ENCODE results near the gene CFDP1. TPM values are rescaled to one million over a fixed set of nuclear protein-coding genes. Genes with fewer than 3 reads are reported as not detected.
A peak's percentile ranks its signal among the peaks of the same experiment; 100 is the strongest.

The CFDP1 gene
- total RNA-seq, 1 experiment from 2014 or later: 32.1 TPM

DNA sequence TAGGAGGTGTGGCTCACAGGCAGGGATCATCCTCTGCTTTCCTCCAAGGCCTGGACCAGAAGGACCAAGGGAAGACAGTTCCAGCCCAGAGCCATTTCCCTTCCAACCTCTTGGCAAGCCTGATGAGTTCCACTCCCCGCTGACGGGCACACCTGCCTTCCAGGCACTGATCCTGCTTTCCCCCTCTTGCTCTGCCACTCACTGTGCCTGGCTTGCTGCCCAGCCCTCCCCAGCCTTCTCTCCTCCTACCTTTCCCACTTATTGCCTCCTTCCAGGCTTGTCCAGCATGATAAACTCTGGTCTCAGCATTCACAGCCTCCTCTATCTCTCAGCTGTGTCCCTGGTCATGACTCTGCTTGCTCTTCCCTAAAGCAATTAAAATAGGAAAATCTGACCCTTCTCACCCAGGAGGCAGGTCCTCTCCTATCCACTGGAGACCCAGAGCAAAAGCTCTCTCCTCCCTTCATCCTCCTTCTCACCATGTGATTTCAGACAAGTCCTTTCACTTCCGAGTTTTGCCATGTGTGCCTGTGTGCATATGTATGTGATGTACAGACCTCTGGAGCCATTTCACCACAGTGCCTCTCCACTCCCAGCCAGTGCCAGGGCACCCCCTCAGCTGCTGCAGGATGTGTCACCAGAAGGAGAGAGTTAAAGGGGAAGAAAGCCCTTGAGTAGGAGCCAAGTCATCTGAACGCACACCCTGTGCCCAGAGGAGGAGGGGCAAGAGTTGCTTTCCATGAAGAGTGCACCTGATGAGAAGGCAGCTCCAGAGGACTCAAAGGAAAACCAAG lies 44.6 kb upstream of the CFDP1 start:
- Histone ChIP-seq H3K4me1 (ENCODE audit: insufficient read depth, low read length) (peaks cover 26% of the 10 kb centered on the region), H3K4me3 (ENCODE audit: low read length) (no peak overlapping the region), H4K20me1 (ENCODE audit: low read length) (no peaks in the 10 kb centered on the region), H3K27ac (ENCODE audit: low read length) (peak overlapping the region; percentile 21; the same call in 1 of the 2 replicates), H3K36me3 (ENCODE audit: low read depth, low read length) (no peaks in the 10 kb centered on the region), H3K9me3 (ENCODE audit: low read length) (no peaks in the 10 kb centered on the region), H3K4me2 (ENCODE audit: low read length) (peak overlapping the region; percentile 53), H3F3A (ENCODE audit: low read length, unreplicated experiment) (no peaks in the 10 kb centered on the region), H3K9me2 (replicated peaks; ENCODE audit: low read length) (no peaks in the 10 kb centered on the region), H3K9ac (ENCODE audit: low read length) (no peak overlapping the region), H3K27me3 (ENCODE audit: low read length) (no peaks in the 10 kb centered on the region), H3K79me2 (ENCODE audit: low read length) (no peaks in the 10 kb centered on the region), H2AFZ (ENCODE audit: low read length) (peak overlapping the region; percentile 55)
- ChIA-PET CTCF (no interaction called here), POLR2A (ENCODE audit: unreplicated experiment) (no interaction called here)
- BruUV-seq (replicated peaks): no TSS peak
- TF ChIP-seq EZH2phosphoT487 (IDR thresholded peaks at IDR 0.05; ENCODE audit: borderline replicate concordance, low read length): no peak
- TF ChIP-seq CTCF (conservative IDR thresholded peaks at IDR 0.05; ENCODE audit: low read depth, low read length): no peak
- no peak for TF ChIP-seq EZH2 (IDR thresholded peaks at IDR 0.05; ENCODE audit: low read length, unreplicated experiment)
- ATAC-seq (peak; percentile 27), DNase-seq (peak; percentile 58)
- intact Hi-C loops (cut with micrococcal nuclease): no loop called here

DNA sequence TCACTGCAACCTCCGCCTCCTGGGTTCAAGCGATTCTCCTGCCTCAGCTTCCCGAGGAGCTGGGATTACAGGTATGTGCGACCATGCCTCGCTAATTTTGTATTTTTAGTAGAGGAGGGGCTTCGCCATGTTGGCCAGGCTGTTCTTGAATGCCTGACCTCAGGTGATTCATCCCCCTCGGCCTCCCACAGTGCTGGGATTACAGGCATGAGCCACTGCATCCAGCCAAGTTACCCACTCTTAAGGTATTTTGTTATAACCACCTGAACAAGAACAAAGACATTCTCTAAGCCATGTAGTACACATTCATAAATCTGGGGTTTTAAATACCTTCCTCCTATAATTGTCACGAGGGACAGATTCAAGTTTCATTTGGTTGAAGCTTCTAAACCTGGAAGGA lies 43.5 kb upstream of the CFDP1 start:
- Histone ChIP-seq H3F3A (ENCODE audit: low read length, unreplicated experiment) (no peaks in the 10 kb centered on the region), H2AFZ (ENCODE audit: low read length) (no peak overlapping the region), H3K36me3 (ENCODE audit: low read depth, low read length) (no peaks in the 10 kb centered on the region), H3K4me3 (ENCODE audit: low read length) (no peak overlapping the region), H3K79me2 (ENCODE audit: low read length) (no peaks in the 10 kb centered on the region), H3K4me1 (ENCODE audit: insufficient read depth, low read length) (peaks cover 22% of the 10 kb centered on the region), H4K20me1 (ENCODE audit: low read length) (no peaks in the 10 kb centered on the region), H3K9me2 (replicated peaks; ENCODE audit: low read length) (no peaks in the 10 kb centered on the region), H3K9ac (ENCODE audit: low read length) (no peak overlapping the region), H3K27ac (ENCODE audit: low read length) (peak overlapping the region; percentile 31), H3K27me3 (ENCODE audit: low read length) (no peaks in the 10 kb centered on the region), H3K4me2 (ENCODE audit: low read length) (0 out of 2 replicates have a peak overlapping the region, but pooled peaks have one; percentile 31), H3K9me3 (ENCODE audit: low read length) (no peaks in the 10 kb centered on the region)
- ChIA-PET CTCF (no interaction called here), POLR2A (ENCODE audit: unreplicated experiment) (no interaction called here)
- TF ChIP-seq EZH2 (IDR thresholded peaks at IDR 0.05; ENCODE audit: low read length, unreplicated experiment) (no peak), EZH2phosphoT487 (IDR thresholded peaks at IDR 0.05; ENCODE audit: borderline replicate concordance, low read length) (no peak), CTCF (conservative IDR thresholded peaks at IDR 0.05; ENCODE audit: low read depth, low read length) (no peak)
- intact Hi-C loops (cut with micrococcal nuclease): no loop called here
- no peak for ATAC-seq
- no TSS peak for BruUV-seq (replicated peaks)
- DNase-seq: peak; percentile 48

DNA sequence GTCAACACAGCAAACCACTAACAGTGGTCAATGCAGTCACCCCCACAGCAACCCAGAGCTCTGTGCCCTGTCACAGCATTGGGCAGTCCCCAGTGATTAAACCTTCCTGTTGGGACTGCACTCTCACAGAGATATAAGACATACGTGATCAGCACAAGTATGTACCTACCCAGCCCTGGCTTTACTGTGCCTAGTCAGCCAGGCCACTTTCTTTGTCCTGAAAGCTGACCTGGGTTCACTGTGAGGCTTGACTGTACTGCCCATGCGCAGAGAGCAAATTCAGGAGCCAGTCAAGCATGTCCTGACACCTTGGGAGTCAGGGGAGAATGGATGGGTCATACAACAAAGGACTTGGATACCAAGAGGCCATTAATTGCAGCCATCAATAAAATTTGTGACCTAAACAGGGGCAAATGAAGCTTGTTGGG lies 42.1 kb upstream of the CFDP1 start:
- BruUV-seq (replicated peaks): no TSS peak
- H3K36me3 ChIP-seq (ENCODE audit: low read depth, low read length): no peaks in the 10 kb centered on the region
- H3K9ac ChIP-seq (ENCODE audit: low read length): no peak overlapping the region
- DNase-seq (no peak), ATAC-seq (no peak)
- no peaks in the 10 kb centered on the region for H3K79me2 ChIP-seq (ENCODE audit: low read length)
- H4K20me1 ChIP-seq (ENCODE audit: low read length): no peaks in the 10 kb centered on the region
- CTCF ChIA-PET: no interaction called here
- intact Hi-C loops (cut with micrococcal nuclease): no loop called here
- peaks cover 22% of the 10 kb centered on the region for H3K4me1 ChIP-seq (ENCODE audit: insufficient read depth, low read length)
- H3K4me3 ChIP-seq (ENCODE audit: low read length): no peak overlapping the region
- no peaks in the 10 kb centered on the region for H3K9me2 ChIP-seq (replicated peaks; ENCODE audit: low read length)
- no peak overlapping the region for H2AFZ ChIP-seq (ENCODE audit: low read length)
- no peaks in the 10 kb centered on the region for H3K27me3 ChIP-seq (ENCODE audit: low read length)
- no peak overlapping the region for H3K4me2 ChIP-seq (ENCODE audit: low read length)
- no peak for TF ChIP-seq EZH2 (IDR thresholded peaks at IDR 0.05; ENCODE audit: low read length, unreplicated experiment)
- TF ChIP-seq EZH2phosphoT487 (IDR thresholded peaks at IDR 0.05; ENCODE audit: borderline replicate concordance, low read length): no peak
- no peak for TF ChIP-seq CTCF (conservative IDR thresholded peaks at IDR 0.05; ENCODE audit: low read depth, low read length)
- H3F3A ChIP-seq (ENCODE audit: low read length, unreplicated experiment): no peaks in the 10 kb centered on the region
- POLR2A ChIA-PET (ENCODE audit: unreplicated experiment): no interaction called here
- H3K9me3 ChIP-seq (ENCODE audit: low read length): no peaks in the 10 kb centered on the region
- no peak overlapping the region for H3K27ac ChIP-seq (ENCODE audit: low read length)

Data from PC-3 (cell line).